ENCODE data around the gene HOXA2. TPM values are rescaled to one million over a fixed set of nuclear protein-coding genes. Genes with fewer than 3 reads are reported as not detected.

The HOXA2 gene
- total and polyA plus RNA-seq, 2 of the 13 experiments (the other 11 are each of a cell fraction or from before 2014, with no cell fraction given), result 0.22 to 0.29 TPM

DNA sequence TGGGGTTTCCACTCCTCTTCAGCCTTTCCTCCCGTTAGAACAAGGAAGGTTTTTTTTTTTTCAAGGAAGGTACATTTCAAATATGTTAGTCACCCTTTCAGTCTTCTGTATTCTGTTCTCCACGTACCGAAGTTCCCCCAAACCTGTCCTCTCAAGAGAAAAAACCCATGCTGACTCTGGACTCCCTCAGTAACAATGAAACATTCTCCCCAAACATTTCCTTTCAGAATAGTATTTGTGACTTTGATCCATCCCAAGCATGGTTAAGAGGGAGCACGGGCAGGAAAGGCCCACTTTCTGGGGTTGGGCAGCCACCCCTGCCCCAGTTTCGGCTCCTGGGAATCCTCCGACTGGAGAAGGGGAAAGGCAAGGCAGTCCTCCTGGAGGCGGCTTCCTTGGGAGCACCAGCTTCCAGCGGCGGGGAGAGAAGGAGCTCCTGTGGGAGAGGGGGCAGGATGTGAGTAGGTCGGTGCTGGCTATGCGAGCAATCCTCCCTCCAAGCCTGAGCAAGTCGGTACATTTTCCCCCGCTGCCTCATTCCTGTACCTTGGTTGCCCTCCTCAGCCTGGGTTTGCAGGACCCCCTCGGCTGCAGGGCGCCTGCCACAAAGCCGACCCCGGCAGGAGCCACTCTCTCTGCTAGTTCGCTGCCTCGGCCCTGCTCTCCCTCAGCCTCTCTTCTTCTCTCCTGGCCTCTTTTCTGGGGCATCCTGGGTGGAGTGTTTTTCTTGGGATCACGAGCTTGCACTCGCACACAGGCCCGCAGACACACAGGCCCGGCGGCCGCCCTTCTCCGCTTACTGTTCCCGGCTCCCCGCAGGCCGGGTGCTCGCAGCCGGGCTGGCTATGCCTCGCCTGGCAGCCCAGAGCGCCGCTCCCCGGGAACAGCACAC lies 4.6 kb downstream of the HOXA2 start (continued):
- TF ChIP-seq, protein P1, sequence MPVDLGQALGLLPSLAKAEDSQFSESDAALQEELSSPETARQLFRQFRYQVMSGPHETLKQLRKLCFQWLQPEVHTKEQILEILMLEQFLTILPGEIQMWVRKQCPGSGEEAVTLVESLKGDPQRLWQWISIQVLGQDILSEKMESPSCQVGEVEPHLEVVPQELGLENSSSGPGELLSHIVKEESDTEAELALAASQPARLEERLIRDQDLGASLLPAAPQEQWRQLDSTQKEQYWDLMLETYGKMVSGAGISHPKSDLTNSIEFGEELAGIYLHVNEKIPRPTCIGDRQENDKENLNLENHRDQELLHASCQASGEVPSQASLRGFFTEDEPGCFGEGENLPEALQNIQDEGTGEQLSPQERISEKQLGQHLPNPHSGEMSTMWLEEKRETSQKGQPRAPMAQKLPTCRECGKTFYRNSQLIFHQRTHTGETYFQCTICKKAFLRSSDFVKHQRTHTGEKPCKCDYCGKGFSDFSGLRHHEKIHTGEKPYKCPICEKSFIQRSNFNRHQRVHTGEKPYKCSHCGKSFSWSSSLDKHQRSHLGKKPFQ (CRISPR knock-in tag; IDR thresholded peaks at IDR 0.05; ENCODE audit: insufficient replicate concordance), result no peak
- no peak for TF ChIP-seq ZNF468 (CRISPR knock-in tag; IDR thresholded peaks at IDR 0.05)

DNA sequence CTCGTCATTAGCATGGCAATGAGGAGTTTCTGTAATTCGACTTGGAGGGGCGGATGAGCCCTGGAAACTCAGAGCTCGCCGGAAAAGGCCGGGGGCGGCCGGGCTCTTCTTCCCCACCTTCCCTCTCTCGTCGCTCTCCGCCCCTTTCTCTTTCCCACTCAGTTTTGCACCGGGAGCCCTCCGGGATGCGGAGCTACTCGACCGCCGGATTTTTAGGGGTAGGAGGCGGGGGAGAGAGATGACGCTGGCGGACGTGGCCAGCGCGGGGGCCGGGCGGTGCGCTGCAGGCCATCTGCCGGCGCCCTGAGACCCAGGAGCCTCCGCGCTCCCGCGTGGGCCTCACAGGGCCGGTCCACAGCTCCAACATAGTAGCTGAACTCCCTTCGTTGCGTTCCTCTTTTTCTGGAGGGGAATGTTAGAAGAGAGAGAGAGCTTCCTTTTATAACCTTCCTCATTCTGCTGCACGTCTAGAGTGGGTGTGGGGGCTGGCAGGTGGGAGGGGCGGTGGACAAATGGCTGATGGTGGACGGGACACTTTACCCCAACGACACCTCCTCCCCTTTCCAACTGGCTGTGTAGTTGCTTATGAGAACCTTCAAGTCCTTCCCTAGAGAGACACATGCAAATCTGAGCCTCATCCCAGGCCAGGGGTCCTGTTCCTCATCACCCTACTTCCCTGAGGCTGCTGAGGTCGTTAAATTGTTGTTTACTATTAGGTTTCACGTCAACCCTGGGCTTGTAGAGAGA lies 5.5 kb downstream of the HOXA2 start:
- no peak overlapping the region for H3K27ac ChIP-seq (ENCODE audit: extremely low read length, insufficient read depth, low read length)
- TF ChIP-seq ISL2 (CRISPR knock-in tag; IDR thresholded peaks at IDR 0.05) (no peak), HDAC1 (CRISPR knock-in tag; IDR thresholded peaks at IDR 0.05) (0 out of 2 replicates have a peak, but pooled peaks have one; percentile 14)
- TF ChIP-seq, protein P2, sequence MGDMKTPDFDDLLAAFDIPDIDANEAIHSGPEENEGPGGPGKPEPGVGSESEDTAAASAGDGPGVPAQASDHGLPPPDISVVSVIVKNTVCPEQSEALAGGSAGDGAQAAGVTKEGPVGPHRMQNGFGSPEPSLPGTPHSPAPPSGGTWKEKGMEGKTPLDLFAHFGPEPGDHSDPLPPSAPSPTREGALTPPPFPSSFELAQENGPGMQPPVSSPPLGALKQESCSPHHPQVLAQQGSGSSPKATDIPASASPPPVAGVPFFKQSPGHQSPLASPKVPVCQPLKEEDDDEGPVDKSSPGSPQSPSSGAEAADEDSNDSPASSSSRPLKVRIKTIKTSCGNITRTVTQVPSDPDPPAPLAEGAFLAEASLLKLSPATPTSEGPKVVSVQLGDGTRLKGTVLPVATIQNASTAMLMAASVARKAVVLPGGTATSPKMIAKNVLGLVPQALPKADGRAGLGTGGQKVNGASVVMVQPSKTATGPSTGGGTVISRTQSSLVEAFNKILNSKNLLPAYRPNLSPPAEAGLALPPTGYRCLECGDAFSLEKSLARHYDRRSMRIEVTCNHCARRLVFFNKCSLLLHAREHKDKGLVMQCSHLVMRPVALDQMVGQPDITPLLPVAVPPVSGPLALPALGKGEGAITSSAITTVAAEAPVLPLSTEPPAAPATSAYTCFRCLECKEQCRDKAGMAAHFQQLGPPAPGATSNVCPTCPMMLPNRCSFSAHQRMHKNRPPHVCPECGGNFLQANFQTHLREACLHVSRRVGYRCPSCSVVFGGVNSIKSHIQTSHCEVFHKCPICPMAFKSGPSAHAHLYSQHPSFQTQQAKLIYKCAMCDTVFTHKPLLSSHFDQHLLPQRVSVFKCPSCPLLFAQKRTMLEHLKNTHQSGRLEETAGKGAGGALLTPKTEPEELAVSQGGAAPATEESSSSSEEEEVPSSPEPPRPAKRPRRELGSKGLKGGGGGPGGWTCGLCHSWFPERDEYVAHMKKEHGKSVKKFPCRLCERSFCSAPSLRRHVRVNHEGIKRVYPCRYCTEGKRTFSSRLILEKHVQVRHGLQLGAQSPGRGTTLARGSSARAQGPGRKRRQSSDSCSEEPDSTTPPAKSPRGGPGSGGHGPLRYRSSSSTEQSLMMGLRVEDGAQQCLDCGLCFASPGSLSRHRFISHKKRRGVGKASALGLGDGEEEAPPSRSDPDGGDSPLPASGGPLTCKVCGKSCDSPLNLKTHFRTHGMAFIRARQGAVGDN (CRISPR knock-in tag; IDR thresholded peaks at IDR 0.05), result peak; percentile 34; the same call in 1 of the 2 replicates
- H2AFZ ChIP-seq (ENCODE audit: low read length), result peak overlapping the region; percentile 21
- H3K27me3 ChIP-seq (ENCODE audit: control insufficient read depth in 1 of 2, insufficient read depth in 2 of 2, low read length in 2 of 2), result peaks cover 0 to 9% of the 10 kb centered on the region in 2 experiments; a peak in 2 of 5 replicates
- ATAC-seq, result peak; percentile 17
- no peaks in the 10 kb centered on the region for H3K9me3 ChIP-seq (ENCODE audit: low read length)
- no peaks in the 10 kb centered on the region for H3K36me3 ChIP-seq (replicated peaks in 1 of 2; ENCODE audit: control insufficient read depth in 1 of 2, insufficient read depth in 2 of 2, low read length in 2 of 2)
- no TSS peak for BruUV-seq (replicated peaks)
- H3K4me3 ChIP-seq (replicated peaks in 1 of 3; ENCODE audit: insufficient read depth in 1 of 3, low read depth in 2 of 3, low read length in 3 of 3), result peak overlapping the region; percentile 62 to 75 (median 70); a peak in 5 of 6 replicates
- in situ Hi-C loops (cut with HindIII; ENCODE audit: extremely low pct_ligation_motif_present, low pct_unique_long_range_greater_than_20kb) (no loop called here), intact Hi-C loops (cut with micrococcal nuclease; ENCODE audit: unreplicated experiment) (no loop called here)
- ChIA-PET CTCF (ENCODE audit: low intra/inter-chr PET ratio, low total read pairs) (no interaction called here), POLR2A (interaction anchor here (0.9 to 1.9 kb wide), 6 partner anchors 11 to 54 kb away, joined by 3 to 16 read pairs (median 4); partner anchors contain the start of gene HOXA5)
- H3K4me1 ChIP-seq (ENCODE audit: insufficient read depth, low read length), result peaks cover 12% of the 10 kb centered on the region
- H4K20me1 ChIP-seq (ENCODE audit: insufficient read depth, low read length), result no peaks in the 10 kb centered on the region
- 55% methylated on average over 14 of the region's 41 CpGs for WGBS (ENCODE audit: low lambda C conversion rate)
- peak overlapping the region; percentile 53; the same call in 1 of the 2 replicates for H3K9ac ChIP-seq (ENCODE audit: insufficient read depth, low read depth, low read length)
- no peaks in the 10 kb centered on the region for H3K79me2 ChIP-seq (ENCODE audit: insufficient read depth, low read length)
- DNase-seq (ENCODE audit: low spot score), result no peak
- H3K4me2 ChIP-seq (ENCODE audit: low read depth, low read length), result peak overlapping the region; percentile 78
- no peak for FAIRE-seq

Measured in HepG2 (cell line).